HCT116 (cell line): ENCODE results near the gene HIVEP3.

Source experiments
- EZH2 ChIP-seq: fragments of 200-600 bp; sonication (generic); IDR thresholded peaks from 2 replicates; pipeline ENCODE4 v1.6.1; 2017; ENCODE audit warnings: antibody characterized with exemption, mixed run types
- EZH2phosphoT487 ChIP-seq: fragments of 200-600 bp; IDR thresholded peaks from 2 replicates; pipeline ENCODE4 v1.6.1; 2018; ENCODE audit warnings: antibody characterized with exemption, borderline replicate concordance
- TCF7L2 ChIP-seq: IDR thresholded peaks from 2 replicates; pipeline ENCODE4 v1.7.0; 2011; ENCODE audit warnings: borderline replicate concordance, inconsistent platforms; ENCODE audit not compliant: insufficient read depth, insufficient read length; ENCODE audit errors: extremely low read depth
- TF ChIP-seq, protein P1 (sequence below), 3 experiments: fragments of 200-600 bp in 1 of 3; sonication (generic) in 1 of 3; IDR thresholded peaks in 2 of 3; conservative IDR thresholded peaks in 1 of 3; 2 replicates each; pipeline ENCODE4 v1.5.1; 2012 to 2017; ENCODE audit warnings: low read depth in 2 of 3, low read length in 2 of 3, antibody characterized with exemption in 1 of 3, borderline replicate concordance in 1 of 3, control low read depth in 1 of 3, mild to moderate bottlenecking in 1 of 3, mixed read lengths in 1 of 3, mixed run types in 1 of 3, moderate library complexity in 1 of 3; ENCODE audit not compliant: insufficient read depth in 1 of 3
- TF ChIP-seq, protein P2 (sequence below): IDR thresholded peaks from 2 replicates; pipeline ENCODE4 v1.6.1; 2012
- TF ChIP-seq, protein P3 (sequence below): IDR thresholded peaks from 2 replicates; pipeline ENCODE4 v1.6.1; 2012; ENCODE audit warnings: low read depth
- TF ChIP-seq, protein P4 (sequence below): IDR thresholded peaks from 2 replicates; pipeline ENCODE4 v1.6.1; 2011; ENCODE audit warnings: mild to moderate bottlenecking, low read length, moderate library complexity; ENCODE audit not compliant: insufficient replicate concordance; ENCODE audit errors: extremely low read depth

DNA sequence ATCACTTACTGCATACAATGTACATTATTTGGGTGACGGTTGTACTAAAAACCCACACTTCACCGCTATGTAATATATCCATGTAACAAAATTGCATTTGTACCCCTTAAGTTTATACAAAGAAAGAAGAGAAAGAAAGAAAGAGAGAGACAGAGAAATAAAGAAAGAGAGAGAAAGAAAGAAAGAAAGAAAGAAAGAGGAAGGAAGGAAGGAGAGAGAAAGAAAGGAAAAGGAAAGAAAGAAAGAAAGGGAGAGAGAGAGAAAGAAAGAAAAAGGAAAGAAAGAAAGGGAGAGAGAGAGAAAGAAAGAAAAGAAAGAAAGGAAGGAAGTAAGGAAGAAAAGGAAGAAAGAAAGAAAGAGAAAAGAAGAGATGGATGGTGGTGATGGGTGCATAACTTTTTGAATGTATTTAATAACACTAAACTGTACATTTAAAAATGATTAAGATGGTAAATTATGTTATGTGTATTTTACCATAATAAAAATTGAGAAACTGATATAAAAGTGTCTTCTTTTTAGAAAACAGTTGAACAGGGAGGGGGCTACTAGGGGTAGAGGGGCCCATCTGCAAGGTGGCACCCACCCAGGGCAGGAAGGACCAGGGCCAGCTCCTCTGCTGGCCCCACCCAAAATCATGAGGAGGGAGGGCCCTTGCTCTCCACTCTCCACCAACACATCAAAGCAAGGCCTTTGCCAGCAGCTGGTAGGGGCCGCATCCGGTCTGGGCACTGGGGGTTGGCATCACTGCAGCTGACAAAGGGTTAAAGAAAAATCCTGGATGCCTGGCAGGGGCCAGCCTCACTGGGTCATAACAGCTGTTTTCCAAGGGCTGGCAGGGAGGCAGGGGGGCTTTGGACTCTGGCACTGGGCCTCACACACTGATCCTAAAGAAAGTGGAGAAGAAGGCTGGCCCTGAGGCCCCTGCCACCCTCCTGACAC, 280.4 kb downstream of the HIVEP3 start:
- TF ChIP-seq, protein P1, sequence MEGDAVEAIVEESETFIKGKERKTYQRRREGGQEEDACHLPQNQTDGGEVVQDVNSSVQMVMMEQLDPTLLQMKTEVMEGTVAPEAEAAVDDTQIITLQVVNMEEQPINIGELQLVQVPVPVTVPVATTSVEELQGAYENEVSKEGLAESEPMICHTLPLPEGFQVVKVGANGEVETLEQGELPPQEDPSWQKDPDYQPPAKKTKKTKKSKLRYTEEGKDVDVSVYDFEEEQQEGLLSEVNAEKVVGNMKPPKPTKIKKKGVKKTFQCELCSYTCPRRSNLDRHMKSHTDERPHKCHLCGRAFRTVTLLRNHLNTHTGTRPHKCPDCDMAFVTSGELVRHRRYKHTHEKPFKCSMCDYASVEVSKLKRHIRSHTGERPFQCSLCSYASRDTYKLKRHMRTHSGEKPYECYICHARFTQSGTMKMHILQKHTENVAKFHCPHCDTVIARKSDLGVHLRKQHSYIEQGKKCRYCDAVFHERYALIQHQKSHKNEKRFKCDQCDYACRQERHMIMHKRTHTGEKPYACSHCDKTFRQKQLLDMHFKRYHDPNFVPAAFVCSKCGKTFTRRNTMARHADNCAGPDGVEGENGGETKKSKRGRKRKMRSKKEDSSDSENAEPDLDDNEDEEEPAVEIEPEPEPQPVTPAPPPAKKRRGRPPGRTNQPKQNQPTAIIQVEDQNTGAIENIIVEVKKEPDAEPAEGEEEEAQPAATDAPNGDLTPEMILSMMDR (IDR thresholded peaks at IDR 0.05 in 2 of 3, conservative IDR thresholded peaks at IDR 0.05 in 1 of 3; ENCODE audit: borderline replicate concordance in 1 of 3, insufficient read depth in 1 of 3, low read depth in 2 of 3, low read length in 2 of 3), result no peak
- TF ChIP-seq, protein P2, sequence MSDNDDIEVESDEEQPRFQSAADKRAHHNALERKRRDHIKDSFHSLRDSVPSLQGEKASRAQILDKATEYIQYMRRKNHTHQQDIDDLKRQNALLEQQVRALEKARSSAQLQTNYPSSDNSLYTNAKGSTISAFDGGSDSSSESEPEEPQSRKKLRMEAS, result no peak
- TF ChIP-seq TCF7L2 (no peak), EZH2phosphoT487 (no peak), EZH2 (no peak)
- TF ChIP-seq, protein P3, sequence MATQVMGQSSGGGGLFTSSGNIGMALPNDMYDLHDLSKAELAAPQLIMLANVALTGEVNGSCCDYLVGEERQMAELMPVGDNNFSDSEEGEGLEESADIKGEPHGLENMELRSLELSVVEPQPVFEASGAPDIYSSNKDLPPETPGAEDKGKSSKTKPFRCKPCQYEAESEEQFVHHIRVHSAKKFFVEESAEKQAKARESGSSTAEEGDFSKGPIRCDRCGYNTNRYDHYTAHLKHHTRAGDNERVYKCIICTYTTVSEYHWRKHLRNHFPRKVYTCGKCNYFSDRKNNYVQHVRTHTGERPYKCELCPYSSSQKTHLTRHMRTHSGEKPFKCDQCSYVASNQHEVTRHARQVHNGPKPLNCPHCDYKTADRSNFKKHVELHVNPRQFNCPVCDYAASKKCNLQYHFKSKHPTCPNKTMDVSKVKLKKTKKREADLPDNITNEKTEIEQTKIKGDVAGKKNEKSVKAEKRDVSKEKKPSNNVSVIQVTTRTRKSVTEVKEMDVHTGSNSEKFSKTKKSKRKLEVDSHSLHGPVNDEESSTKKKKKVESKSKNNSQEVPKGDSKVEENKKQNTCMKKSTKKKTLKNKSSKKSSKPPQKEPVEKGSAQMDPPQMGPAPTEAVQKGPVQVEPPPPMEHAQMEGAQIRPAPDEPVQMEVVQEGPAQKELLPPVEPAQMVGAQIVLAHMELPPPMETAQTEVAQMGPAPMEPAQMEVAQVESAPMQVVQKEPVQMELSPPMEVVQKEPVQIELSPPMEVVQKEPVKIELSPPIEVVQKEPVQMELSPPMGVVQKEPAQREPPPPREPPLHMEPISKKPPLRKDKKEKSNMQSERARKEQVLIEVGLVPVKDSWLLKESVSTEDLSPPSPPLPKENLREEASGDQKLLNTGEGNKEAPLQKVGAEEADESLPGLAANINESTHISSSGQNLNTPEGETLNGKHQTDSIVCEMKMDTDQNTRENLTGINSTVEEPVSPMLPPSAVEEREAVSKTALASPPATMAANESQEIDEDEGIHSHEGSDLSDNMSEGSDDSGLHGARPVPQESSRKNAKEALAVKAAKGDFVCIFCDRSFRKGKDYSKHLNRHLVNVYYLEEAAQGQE, result no peak
- TF ChIP-seq, protein P4, sequence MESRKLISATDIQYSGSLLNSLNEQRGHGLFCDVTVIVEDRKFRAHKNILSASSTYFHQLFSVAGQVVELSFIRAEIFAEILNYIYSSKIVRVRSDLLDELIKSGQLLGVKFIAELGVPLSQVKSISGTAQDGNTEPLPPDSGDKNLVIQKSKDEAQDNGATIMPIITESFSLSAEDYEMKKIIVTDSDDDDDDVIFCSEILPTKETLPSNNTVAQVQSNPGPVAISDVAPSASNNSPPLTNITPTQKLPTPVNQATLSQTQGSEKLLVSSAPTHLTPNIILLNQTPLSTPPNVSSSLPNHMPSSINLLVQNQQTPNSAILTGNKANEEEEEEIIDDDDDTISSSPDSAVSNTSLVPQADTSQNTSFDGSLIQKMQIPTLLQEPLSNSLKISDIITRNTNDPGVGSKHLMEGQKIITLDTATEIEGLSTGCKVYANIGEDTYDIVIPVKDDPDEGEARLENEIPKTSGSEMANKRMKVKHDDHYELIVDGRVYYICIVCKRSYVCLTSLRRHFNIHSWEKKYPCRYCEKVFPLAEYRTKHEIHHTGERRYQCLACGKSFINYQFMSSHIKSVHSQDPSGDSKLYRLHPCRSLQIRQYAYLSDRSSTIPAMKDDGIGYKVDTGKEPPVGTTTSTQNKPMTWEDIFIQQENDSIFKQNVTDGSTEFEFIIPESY, result no peak
